Stomach (tissue), 4 donors: Measurements from ENCODE around the gene RUNX1.

Source experiments
- EP300 ChIP-seq: sonication (generic); formaldehyde crosslinking; IDR thresholded peaks from one replicate; pipeline ENCODE4 v1.6.1; 2017; ENCODE audit warnings: antibody characterized with exemption
- POLR2A ChIP-seq, 4 donors: fragments of 450-650 bp; IDR thresholded peaks; one replicate each; pipeline ENCODE4 v1.6.1; 2016; ENCODE audit warnings: antibody characterized with exemption in 4 of 4, control low read depth in 2 of 4, mild to moderate bottlenecking in 1 of 4, moderate library complexity in 1 of 4
- TF ChIP-seq, protein P1 (sequence below), 7 experiments: fragments of 450-650 bp in 4 of 7; fragments of 200-600 bp in 3 of 7; sonication (generic) in 3 of 7; IDR thresholded peaks; one replicate each; pipeline ENCODE4 v1.5.1; 2016 to 2019; ENCODE audit warnings: antibody characterized with exemption in 7 of 7, control low read depth in 2 of 7, mild to moderate bottlenecking in 1 of 7

DNA sequence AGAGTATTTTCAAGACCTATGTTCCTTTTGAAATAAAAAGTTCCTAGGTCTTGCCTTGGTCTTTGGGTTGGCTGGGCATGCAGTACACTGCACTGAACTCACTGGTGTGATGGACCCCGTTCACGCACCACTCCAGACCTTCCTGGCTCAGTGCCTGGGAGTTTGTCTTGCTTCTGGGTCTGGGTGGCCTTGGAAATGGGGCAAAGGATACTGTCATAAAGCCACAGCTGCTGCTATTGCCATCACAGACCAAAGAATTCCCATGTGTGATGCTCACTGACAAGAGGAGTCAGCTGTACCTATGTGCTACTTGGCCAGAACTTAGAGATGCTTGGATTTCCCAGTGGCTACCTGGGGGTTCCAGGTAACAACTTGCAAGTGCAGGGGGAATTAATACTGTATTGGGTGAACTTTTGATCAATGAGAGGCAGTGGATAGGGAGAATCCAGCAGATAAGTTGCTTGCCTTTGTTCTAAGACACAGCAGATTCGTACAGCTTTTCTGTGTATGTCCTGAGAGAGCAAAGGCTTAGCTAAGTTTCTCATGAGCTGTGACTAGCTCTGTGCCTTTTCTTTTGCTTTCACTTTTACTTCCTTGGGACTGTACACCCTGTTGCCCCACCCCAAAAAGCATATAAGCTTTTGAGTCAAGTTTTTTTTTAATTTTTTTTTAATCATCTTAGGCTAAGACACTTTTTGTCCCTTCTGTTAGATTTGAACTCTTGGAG is 115.3 kb downstream of the RUNX1 start:
- TF ChIP-seq, protein P1, sequence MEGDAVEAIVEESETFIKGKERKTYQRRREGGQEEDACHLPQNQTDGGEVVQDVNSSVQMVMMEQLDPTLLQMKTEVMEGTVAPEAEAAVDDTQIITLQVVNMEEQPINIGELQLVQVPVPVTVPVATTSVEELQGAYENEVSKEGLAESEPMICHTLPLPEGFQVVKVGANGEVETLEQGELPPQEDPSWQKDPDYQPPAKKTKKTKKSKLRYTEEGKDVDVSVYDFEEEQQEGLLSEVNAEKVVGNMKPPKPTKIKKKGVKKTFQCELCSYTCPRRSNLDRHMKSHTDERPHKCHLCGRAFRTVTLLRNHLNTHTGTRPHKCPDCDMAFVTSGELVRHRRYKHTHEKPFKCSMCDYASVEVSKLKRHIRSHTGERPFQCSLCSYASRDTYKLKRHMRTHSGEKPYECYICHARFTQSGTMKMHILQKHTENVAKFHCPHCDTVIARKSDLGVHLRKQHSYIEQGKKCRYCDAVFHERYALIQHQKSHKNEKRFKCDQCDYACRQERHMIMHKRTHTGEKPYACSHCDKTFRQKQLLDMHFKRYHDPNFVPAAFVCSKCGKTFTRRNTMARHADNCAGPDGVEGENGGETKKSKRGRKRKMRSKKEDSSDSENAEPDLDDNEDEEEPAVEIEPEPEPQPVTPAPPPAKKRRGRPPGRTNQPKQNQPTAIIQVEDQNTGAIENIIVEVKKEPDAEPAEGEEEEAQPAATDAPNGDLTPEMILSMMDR (IDR thresholded peaks at IDR 0.05) = no peak
- TF ChIP-seq EP300 (no peak), POLR2A (IDR thresholded peaks at IDR 0.05) (no peak)
